Measurements from ENCODE around the gene KLK5.

DNA sequence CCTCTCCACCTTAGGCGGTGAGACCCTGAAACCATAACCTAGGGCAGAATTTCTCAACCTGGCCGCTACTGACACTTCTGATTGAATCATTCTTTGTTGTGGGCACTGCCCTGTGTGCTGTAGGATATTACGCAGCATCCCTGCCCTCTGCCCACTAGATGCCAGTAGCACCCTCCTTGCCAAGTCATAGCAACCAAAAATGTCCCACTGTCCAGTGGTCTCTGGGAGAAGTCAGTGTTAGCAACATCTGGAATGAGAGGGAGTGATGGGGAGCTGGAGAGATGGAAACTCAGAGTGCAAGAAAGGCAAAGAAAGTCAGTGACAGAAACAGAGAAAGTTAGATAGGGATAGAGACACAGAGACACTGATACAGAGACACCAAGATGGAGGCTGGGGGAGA is 55.2 kb downstream of the KLK5 start:
- TF ChIP-seq, protein P1, sequence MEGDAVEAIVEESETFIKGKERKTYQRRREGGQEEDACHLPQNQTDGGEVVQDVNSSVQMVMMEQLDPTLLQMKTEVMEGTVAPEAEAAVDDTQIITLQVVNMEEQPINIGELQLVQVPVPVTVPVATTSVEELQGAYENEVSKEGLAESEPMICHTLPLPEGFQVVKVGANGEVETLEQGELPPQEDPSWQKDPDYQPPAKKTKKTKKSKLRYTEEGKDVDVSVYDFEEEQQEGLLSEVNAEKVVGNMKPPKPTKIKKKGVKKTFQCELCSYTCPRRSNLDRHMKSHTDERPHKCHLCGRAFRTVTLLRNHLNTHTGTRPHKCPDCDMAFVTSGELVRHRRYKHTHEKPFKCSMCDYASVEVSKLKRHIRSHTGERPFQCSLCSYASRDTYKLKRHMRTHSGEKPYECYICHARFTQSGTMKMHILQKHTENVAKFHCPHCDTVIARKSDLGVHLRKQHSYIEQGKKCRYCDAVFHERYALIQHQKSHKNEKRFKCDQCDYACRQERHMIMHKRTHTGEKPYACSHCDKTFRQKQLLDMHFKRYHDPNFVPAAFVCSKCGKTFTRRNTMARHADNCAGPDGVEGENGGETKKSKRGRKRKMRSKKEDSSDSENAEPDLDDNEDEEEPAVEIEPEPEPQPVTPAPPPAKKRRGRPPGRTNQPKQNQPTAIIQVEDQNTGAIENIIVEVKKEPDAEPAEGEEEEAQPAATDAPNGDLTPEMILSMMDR (IDR thresholded peaks at IDR 0.05): no peak
- no peak for TF ChIP-seq POLR2AphosphoS5 (IDR thresholded peaks at IDR 0.05)
